Upper lobe of right lung (tissue), 1 donor: Measurements from ENCODE around the gene TGDS. TPM values are rescaled to one million over a fixed set of nuclear protein-coding genes. Genes with fewer than 3 reads are reported as not detected.
A peak's percentile ranks its signal among the peaks of the same experiment; 100 is the strongest.
"Not testable (repeated sequence)": the region's sequence is repeated elsewhere in the genome, so short reads cannot be mapped to it uniquely, and the experiment has no call there.

Experiments used
- ATAC-seq: fragments of 200-7000 bp; cut with Tn5 transposase; one replicate; pipeline ENCODE4 v1.9.1; 2020; ENCODE audit warnings: mild to moderate bottlenecking, moderate library complexity
- DNase-seq: peaks from one replicate; pipeline ENCODE4 v3.0.0-alpha.2; 2020
- H3K27ac ChIP-seq: fragments of 200-600 bp; one replicate; pipeline ENCODE4 v1.8.0; 2022
- H3K27me3 ChIP-seq: fragments of 200-600 bp; one replicate; pipeline ENCODE4 v1.8.0; 2022; ENCODE audit warnings: mild to moderate bottlenecking
- H3K36me3 ChIP-seq: fragments of 200-600 bp; one replicate; pipeline ENCODE4 v1.8.0; 2022
- H3K4me1 ChIP-seq: fragments of 200-600 bp; one replicate; pipeline ENCODE4 v1.8.0; 2022
- H3K4me3 ChIP-seq: fragments of 200-600 bp; one replicate; pipeline ENCODE4 v1.8.0; 2022; ENCODE audit warnings: mild to moderate bottlenecking
- H3K9me3 ChIP-seq: fragments of 200-600 bp; one replicate; pipeline ENCODE4 v1.8.0; 2022
- CTCF ChIP-seq: fragments of 200-600 bp; IDR thresholded peaks from one replicate; pipeline ENCODE4 v1.8.0; 2022; ENCODE audit warnings: antibody characterized with exemption
- intact Hi-C: fragments of 100-400 bp; cut with DNase I; formaldehyde crosslinking; loops from one replicate; pipeline ENCODE4 v1.11.0; 2022
- long read RNA-seq: library from polyadenylated mRNA; unstranded; transcript quantifications from one replicate; pipeline ENCODE4 v2.0.0, GENCODE V29; 2021
- total RNA-seq: library from RNA; stranded (reverse); fragmentation: NEBNext Ultra II Directional; extraction: Animal tissue kit (Norgen Biotek cat#: 25700); gene quantifications from one replicate; pipeline ENCODE4 v1.2.1, GENCODE V29; 2021
- donor health status: DM: no; HTN: yes; CAD: no; lungs with severe emphysema.

Gene TGDS
- total RNA-seq = 9.4 TPM
- long read RNA-seq, transcript TGDS-201 (12 exons, 1,905 nt) = major isoform, 6 of 10 reads
- long read RNA-seq, partial matches to known transcripts = 0 of 10 reads
- long read RNA-seq, other reads (novel, unspliced or antisense) = 4 of 10 reads

GRCh38 chr13:94595950-94596574, at the start of gene TGDS:
TGDS (minus strand) TSS chr13:94596152; CDS start chr13:94596136, 16 bp downstream.
- Histone ChIP-seq H3K27me3 (no peaks in the 10 kb centered on the region), H3K36me3 (peaks cover 22% of the 10 kb centered on the region), H3K4me1 (peaks cover 19% of the 10 kb centered on the region), H3K4me3 (peak within 1 kb of the TSS; percentile 99), H3K9me3 (no peaks in the 10 kb centered on the region), H3K27ac (peak within 1 kb of the TSS; percentile 88)
- intact Hi-C loops = no loop called here
- TF ChIP-seq CTCF = no peak
- peak; percentile 96 for DNase-seq
- ATAC-seq = peak; percentile 100

- ATAC-seq (peak; percentile 70), DNase-seq (no peak)
- intact Hi-C loops = no loop called here
Observed at GRCh38 chr13:94641409-94641941, 45.5 kb upstream of the TGDS start.

GRCh38 chr13:94640721-94641120, 44.8 kb upstream of the TGDS start:
- H3K4me3 ChIP-seq = no peak overlapping the region
- no peaks in the 10 kb centered on the region for H3K36me3 ChIP-seq
- no peak overlapping the region for H3K27ac ChIP-seq
- H3K9me3 ChIP-seq = no peaks in the 10 kb centered on the region
- peaks cover 7% of the 10 kb centered on the region for H3K4me1 ChIP-seq
- TF ChIP-seq CTCF = no peak
- intact Hi-C loops = no loop called here
- no peak for ATAC-seq
- no peak for DNase-seq
- H3K27me3 ChIP-seq = no peaks in the 10 kb centered on the region

More at GRCh38 chr13:94641409-94641941, 45.5 kb upstream of the TGDS start:
- no peak overlapping the region for H3K27ac ChIP-seq
- no peaks in the 10 kb centered on the region for H3K27me3 ChIP-seq
- peaks cover 7% of the 10 kb centered on the region for H3K4me1 ChIP-seq
- TF ChIP-seq CTCF = no peak
- no peaks in the 10 kb centered on the region for H3K36me3 ChIP-seq
- H3K9me3 ChIP-seq = no peaks in the 10 kb centered on the region
- H3K4me3 ChIP-seq = no peak overlapping the region

GRCh38 chr13:94637677-94638076, 41.7 kb upstream of the TGDS start:
- H3K27me3 ChIP-seq, H3K27ac ChIP-seq, intact Hi-C loops, H3K9me3 ChIP-seq, H3K4me3 ChIP-seq, H3K36me3 ChIP-seq, ATAC-seq, DNase-seq, H3K4me1 ChIP-seq: not testable (repeated sequence)

GRCh38 chr13:94636942-94637578, 41.1 kb upstream of the TGDS start:
- no peak for TF ChIP-seq CTCF
- peaks cover 7% of the 10 kb centered on the region for H3K4me1 ChIP-seq
- H3K27ac ChIP-seq = no peak overlapping the region
- no peaks in the 10 kb centered on the region for H3K9me3 ChIP-seq
- DNase-seq (no peak), ATAC-seq (no peak)
- no peaks in the 10 kb centered on the region for H3K27me3 ChIP-seq
- intact Hi-C loops = no loop called here
- H3K4me3 ChIP-seq = no peak overlapping the region
- H3K36me3 ChIP-seq = no peaks in the 10 kb centered on the region

- H3K36me3 ChIP-seq, intact Hi-C loops: not testable (repeated sequence)
Observed at GRCh38 chr13:94636096-94636495, 40.1 kb upstream of the TGDS start.

More at GRCh38 chr13:94636096-94636495, 40.1 kb upstream of the TGDS start:
- not testable (repeated sequence) for H3K27ac ChIP-seq, DNase-seq, H3K9me3 ChIP-seq, H3K4me3 ChIP-seq, H3K27me3 ChIP-seq, ATAC-seq, H3K4me1 ChIP-seq
